NCI-H1092 (cell line): ENCODE measurements around the gene CDK9.
"Not testable (repeated sequence)": the region's sequence is repeated elsewhere in the genome, so short reads cannot be mapped to it uniquely, and the experiment has no call there.

Source experiments
- DNase-seq: peaks from one replicate; lab custom pipeline; 2025; lab: John Stamatoyannopoulos, UW

Gene CDK9

DNA sequence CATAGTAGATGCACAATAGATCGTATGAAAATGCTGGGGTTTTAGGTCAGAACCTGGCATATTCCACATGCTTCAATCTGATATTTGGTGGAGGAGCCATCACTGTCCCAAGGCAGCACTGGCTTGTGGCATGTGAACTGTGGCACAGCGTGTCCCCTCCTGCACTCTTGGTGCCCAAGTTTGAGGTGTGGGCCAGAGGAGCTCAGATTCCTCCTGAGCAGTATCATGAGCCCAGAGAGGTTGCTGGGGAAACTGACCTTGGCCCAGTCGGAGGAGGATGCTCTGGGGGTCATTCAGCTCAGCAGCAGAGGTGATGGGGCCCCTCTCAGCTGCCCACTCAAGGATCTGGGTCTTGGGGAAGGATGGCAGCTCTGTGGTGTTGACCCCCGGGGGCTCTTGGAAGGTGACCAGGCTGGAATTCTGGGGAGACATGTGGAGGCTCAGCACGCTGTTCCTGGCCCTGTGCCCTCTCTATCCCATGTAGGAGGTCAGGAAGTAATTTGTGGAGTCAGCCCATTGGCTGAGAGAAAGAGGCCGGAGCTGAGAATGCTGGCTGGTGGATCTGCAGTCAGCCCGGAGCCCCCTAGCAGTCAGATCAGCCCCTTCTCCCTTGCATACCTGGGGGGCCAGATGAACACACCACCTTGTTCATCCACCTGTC lies 40.5 kb downstream of the CDK9 start:
- no peak for DNase-seq

GRCh38 chr9:127828262-127829031 lies 42.6 kb downstream of the CDK9 start:
- peak; percentile 33 for DNase-seq

DNA sequence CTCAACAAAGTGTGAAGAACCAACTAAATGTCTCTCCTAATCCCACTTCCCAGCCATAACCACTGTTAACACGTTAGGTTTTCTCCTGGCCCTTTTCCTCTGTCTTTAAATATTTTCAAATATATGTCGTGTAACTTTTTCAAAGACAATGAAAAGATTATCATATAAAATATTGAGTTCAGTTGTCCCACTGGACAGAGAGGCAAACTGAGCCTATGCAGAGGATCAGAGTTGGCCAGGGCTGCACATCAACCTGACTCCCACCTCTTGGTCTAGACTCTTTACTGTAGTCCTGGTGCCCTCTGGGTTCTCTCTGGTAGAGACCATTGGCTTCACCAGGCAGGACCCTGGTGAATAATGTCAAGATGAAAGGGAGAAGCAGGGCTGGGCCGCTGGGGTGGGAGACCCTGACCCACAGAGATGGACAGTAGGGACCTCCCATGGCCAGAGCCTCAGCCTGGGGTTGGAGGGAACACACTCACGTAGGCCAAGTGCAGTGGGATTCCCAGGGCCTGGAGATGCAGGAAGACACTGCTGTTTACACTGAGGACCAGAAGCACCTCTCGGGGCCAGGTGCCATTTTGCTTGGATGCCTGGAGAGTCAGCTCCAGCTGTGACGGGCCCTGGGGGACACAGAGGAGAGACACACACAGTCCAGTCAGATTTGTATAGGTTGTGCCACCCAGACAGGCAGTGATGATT lies 43.5 kb downstream of the CDK9 start:
- no peak for DNase-seq

GRCh38 chr9:127832248-127832647 lies 46.4 kb downstream of the CDK9 start:
- DNase-seq: no peak

- no peak for DNase-seq
These were observed 47.7 kb downstream of the CDK9 start for GRCh38 chr9:127833555-127833954.

- DNase-seq: no peak
These were observed 50.2 kb downstream of the CDK9 start for GRCh38 chr9:127835991-127836516.

- DNase-seq: not testable (repeated sequence)
These were observed 50.7 kb downstream of the CDK9 start for GRCh38 chr9:127836561-127836960.

DNA sequence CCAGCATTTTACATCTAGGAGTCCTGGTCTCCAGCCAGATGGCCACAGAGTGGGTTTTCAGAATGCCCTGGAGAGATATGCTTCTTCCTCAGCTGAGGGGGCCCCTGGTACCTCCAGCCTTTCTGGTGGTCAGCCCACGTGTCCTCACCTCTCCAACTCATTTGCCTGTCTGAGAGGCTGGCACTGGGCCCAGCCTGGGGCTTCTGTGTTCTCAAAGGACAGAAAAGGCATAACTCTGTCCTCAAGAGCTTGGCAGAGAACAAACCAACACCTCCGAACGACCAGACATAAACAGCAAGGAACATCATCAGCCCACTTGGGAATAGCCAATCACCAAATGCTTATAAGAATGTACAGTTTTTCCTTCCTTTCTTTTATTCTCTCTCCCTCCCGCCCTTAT lies 51.5 kb downstream of the CDK9 start:
- DNase-seq: no peak

DNA sequence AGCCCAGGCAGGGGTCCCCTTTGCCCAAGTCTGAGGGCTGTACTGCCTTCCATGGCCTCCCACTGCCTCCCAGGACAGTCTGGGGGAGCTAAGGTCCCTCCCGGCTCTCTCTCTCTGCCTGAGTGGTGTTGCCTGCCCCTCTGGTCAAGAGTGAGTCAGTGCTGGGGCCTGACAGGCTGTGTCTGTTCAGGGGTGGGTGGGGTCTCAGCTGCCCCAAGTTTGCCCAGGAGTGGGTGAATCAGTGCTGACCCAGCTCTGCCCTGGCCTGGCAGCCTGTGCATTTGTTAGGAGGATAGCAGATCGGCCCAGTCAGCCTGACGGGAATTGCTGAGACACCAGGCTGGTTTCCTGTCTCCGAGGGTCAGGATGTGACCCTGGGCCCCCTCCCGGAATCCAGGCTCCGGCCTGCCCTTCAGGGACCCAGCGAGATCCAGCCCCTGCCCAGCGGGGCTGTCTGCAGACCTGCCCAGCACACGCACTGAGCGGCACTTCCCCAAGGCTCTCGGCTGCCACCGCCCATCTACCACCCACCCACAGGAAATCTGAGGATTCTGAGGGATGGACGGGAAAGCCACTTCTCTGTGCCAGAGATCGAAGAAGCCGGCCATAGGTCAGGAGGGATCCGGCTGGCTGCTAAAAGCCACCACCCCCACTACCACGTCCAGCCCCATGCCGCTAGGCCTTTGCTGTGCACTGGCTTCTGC lies 52.7 kb downstream of the CDK9 start:
- no peak for DNase-seq
